ENCODE measurements around the gene MAK.
"Not testable (repeated sequence)": the region's sequence is repeated elsewhere in the genome, so short reads cannot be mapped to it uniquely, and the experiment has no call there.

The MAK gene

GRCh38 chr6:10749734-10750133, 88.6 kb downstream of the MAK start:
- Histone ChIP-seq H3K9me3 (ENCODE audit: low read depth, low read length) (no peaks in the 10 kb centered on the region), H3K36me3 (ENCODE audit: insufficient read depth, low read length) (peaks cover 51% of the 10 kb centered on the region), H3K9ac (ENCODE audit: insufficient read length) (no peak overlapping the region), H3K27ac (no peak overlapping the region), H3K4me3 (0 out of 2 replicates have a peak overlapping the region, but pooled peaks have one; percentile 99)
- no peak for DNase-seq (ENCODE audit: low read depth, low spot score)
- TF ChIP-seq POLR2AphosphoS5 (IDR thresholded peaks at IDR 0.05; ENCODE audit: borderline replicate concordance, low read depth, low read length) (no peak), FOXP2 (optimal IDR thresholded peaks at IDR 0.05; ENCODE audit: control extremely low read depth, extremely low read length, insufficient read depth) (no peak), EZH2 (IDR thresholded peaks at IDR 0.05) (no peak)

DNA sequence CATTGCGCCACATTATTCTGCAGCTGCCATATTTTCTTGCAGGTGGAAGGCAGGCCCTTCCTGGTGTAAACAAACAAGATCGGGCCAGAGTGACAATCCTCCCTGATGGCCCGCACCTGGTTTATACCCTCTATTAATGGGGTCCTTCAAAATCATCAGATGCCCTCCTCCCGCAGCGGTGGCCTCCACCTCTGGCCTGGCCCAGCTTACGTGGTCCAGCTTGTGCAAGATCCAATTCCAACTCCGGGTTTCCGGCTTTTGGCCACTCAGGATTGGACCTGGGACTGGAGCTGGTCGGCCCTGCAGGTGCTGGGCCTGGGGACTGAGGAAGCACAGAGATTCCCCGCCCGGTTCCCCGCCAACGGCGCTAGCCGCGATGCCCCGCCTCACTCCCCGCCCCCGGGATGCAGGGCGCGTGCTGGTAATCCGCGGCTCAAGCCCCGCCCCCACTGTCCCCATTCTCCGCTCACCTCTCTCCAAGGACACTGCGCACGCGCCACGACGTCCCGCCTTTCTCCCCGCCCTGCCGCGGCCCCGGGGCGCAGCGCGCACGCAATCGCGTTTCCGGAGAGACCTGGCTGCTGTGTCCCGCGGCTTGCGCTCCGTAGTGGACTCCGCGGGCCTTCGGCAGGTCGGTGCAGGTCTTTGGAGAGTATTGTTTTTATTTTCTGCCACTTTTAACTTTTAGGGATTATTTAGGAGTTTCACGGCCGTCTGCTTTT, 90.9 kb downstream of the MAK start, which contains the start of gene TMEM14B:
TMEM14B (plus strand) TSS at position 555 of the 722 bp plus-strand sequence. CDS start 1,441 bp downstream, outside the sequence.
- Histone ChIP-seq H3K4me3 (peak within 1 kb of the TSS; percentile 99), H3K9me3 (ENCODE audit: low read depth, low read length) (no peaks in the 10 kb centered on the region), H3K9ac (ENCODE audit: insufficient read length) (peak within 1 kb of the TSS; percentile 99), H3K36me3 (ENCODE audit: insufficient read depth, low read length) (peaks cover 29% of the 10 kb centered on the region), H3K27ac (peak within 1 kb of the TSS; percentile 78)
- peak; percentile 98 for TF ChIP-seq POLR2AphosphoS5 (IDR thresholded peaks at IDR 0.05; ENCODE audit: borderline replicate concordance, low read depth, low read length)
- no peak for TF ChIP-seq EZH2 (IDR thresholded peaks at IDR 0.05)
- TF ChIP-seq FOXP2 (optimal IDR thresholded peaks at IDR 0.05; ENCODE audit: control extremely low read depth, extremely low read length, insufficient read depth) = peak; percentile 84
- peak; percentile 81 for DNase-seq (ENCODE audit: low read depth, low spot score)

- Histone ChIP-seq H3K27ac (no peak overlapping the region), H3K9ac (ENCODE audit: insufficient read length) (peak overlapping the region; percentile 89), H3K9me3 (ENCODE audit: low read depth, low read length) (no peaks in the 10 kb centered on the region), H3K4me3 (peak overlapping the region; percentile 99), H3K36me3 (ENCODE audit: insufficient read depth, low read length) (peaks cover 27% of the 10 kb centered on the region)
- TF ChIP-seq EZH2 (IDR thresholded peaks at IDR 0.05) (no peak), FOXP2 (optimal IDR thresholded peaks at IDR 0.05; ENCODE audit: control extremely low read depth, extremely low read length, insufficient read depth) (no peak), POLR2AphosphoS5 (IDR thresholded peaks at IDR 0.05; ENCODE audit: borderline replicate concordance, low read depth, low read length) (no peak)
- no peak for DNase-seq (ENCODE audit: low read depth, low spot score)
These were observed 91.5 kb downstream of the MAK start for GRCh38 chr6:10746915-10747250.

GRCh38 chr6:10745116-10745515, 93.2 kb downstream of the MAK start:
- no peak overlapping the region for H3K9ac ChIP-seq (ENCODE audit: insufficient read length)
- no peak for DNase-seq (ENCODE audit: low read depth, low spot score)

DNA sequence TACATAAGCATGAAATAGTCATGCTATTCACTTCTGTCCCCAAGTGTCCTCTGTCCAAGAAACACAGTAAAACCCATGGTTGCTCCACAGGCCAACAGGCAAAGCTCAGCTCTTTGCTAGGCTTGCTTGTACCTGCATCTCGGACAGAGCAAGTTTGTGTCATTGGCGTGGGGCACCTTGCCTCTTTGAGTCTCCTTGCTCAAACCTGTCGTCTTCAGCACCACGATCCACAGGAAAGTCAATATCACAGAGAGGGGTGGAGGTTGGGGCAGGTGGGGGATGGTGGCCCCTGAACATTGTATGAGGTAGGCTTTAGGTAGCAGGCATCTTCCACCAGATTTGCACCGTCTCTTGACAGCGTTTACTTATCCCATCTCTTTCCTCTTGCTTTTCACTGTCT, 94.8 kb downstream of the MAK start:
- Histone ChIP-seq H3K4me3 (no peak overlapping the region), H3K27ac (no peak overlapping the region), H3K9me3 (ENCODE audit: low read depth, low read length) (no peaks in the 10 kb centered on the region), H3K36me3 (ENCODE audit: insufficient read depth, low read length) (no peaks in the 10 kb centered on the region), H3K9ac (ENCODE audit: insufficient read length) (no peak overlapping the region)
- DNase-seq (ENCODE audit: low read depth, low spot score) = no peak
- TF ChIP-seq EZH2 (IDR thresholded peaks at IDR 0.05) (no peak), FOXP2 (optimal IDR thresholded peaks at IDR 0.05; ENCODE audit: control extremely low read depth, extremely low read length, insufficient read depth) (no peak), POLR2AphosphoS5 (IDR thresholded peaks at IDR 0.05; ENCODE audit: borderline replicate concordance, low read depth, low read length) (no peak)

More at GRCh38 chr6:10745116-10745515, 93.2 kb downstream of the MAK start:
- Histone ChIP-seq H3K36me3 (ENCODE audit: insufficient read depth, low read length) (peaks cover 12% of the 10 kb centered on the region), H3K4me3 (no peak overlapping the region), H3K27ac (no peak overlapping the region), H3K9me3 (ENCODE audit: low read depth, low read length) (no peaks in the 10 kb centered on the region)
- TF ChIP-seq FOXP2 (optimal IDR thresholded peaks at IDR 0.05; ENCODE audit: control extremely low read depth, extremely low read length, insufficient read depth) = no peak
- TF ChIP-seq POLR2AphosphoS5 (IDR thresholded peaks at IDR 0.05; ENCODE audit: borderline replicate concordance, low read depth, low read length) = no peak
- no peak for TF ChIP-seq EZH2 (IDR thresholded peaks at IDR 0.05)

DNA sequence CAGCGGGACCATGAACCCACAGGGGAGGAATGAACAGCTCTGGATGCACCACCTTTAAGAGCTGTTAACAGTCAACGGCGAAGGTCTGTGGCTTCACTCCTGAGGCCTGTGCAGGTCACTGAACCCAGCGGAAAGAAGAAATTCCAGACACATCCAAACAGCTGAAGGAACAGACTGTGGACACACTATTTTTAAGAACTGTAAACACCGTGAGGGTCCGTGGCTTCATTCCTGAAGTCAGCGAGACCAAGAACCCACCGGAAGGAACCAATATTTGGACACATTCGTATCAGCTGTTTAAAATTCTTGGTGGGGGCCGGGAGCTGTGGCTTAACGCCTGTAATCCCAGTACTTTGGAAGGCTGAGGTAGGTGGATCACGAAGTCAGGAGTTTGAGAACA, 96.1 kb downstream of the MAK start:
- Histone ChIP-seq H3K27ac (no peak overlapping the region), H3K36me3 (ENCODE audit: insufficient read depth, low read length) (no peaks in the 10 kb centered on the region), H3K9ac (ENCODE audit: insufficient read length) (no peak overlapping the region), H3K4me3 (no peak overlapping the region), H3K9me3 (ENCODE audit: low read depth, low read length) (no peaks in the 10 kb centered on the region)
- no peak for DNase-seq (ENCODE audit: low read depth, low spot score)
- no peak for TF ChIP-seq FOXP2 (optimal IDR thresholded peaks at IDR 0.05; ENCODE audit: control extremely low read depth, extremely low read length, insufficient read depth)
- TF ChIP-seq EZH2 (IDR thresholded peaks at IDR 0.05) = no peak
- no peak for TF ChIP-seq POLR2AphosphoS5 (IDR thresholded peaks at IDR 0.05; ENCODE audit: borderline replicate concordance, low read depth, low read length)

- H3K9me3 ChIP-seq (ENCODE audit: low read depth, low read length); H3K4me3 ChIP-seq; H3K36me3 ChIP-seq (ENCODE audit: insufficient read depth, low read length); H3K9ac ChIP-seq (ENCODE audit: insufficient read length); DNase-seq (ENCODE audit: low read depth, low spot score); H3K27ac ChIP-seq: not testable (repeated sequence)
These were observed 96.7 kb downstream of the MAK start for GRCh38 chr6:10741643-10742042.

DNA sequence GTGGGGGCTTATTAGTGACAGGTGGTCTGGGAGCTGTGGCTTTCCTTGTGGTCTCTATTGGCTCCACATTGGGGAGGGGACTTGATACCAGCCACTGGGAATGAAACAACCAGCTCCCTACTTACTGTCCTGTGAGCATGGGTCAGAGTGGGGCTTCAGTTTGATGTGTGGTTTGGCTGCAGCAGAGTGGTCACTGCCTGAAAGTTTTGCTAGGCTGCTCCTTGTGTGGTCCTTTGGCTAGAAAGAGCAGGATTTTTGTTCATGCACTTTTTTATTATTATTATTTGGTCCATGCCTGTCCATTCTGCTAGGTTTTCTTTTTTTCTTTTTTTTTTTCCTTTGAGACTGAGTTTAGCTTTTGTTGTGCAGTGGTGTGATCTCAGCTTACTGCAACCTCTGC, 98.3 kb downstream of the MAK start:
- Histone ChIP-seq H3K9me3 (ENCODE audit: low read depth, low read length) (no peaks in the 10 kb centered on the region), H3K36me3 (ENCODE audit: insufficient read depth, low read length) (no peaks in the 10 kb centered on the region), H3K27ac (no peak overlapping the region), H3K4me3 (no peak overlapping the region), H3K9ac (ENCODE audit: insufficient read length) (no peak overlapping the region)
- no peak for DNase-seq (ENCODE audit: low read depth, low spot score)
- TF ChIP-seq POLR2AphosphoS5 (IDR thresholded peaks at IDR 0.05; ENCODE audit: borderline replicate concordance, low read depth, low read length) (no peak), EZH2 (IDR thresholded peaks at IDR 0.05) (no peak), FOXP2 (optimal IDR thresholded peaks at IDR 0.05; ENCODE audit: control extremely low read depth, extremely low read length, insufficient read depth) (no peak)

DNA sequence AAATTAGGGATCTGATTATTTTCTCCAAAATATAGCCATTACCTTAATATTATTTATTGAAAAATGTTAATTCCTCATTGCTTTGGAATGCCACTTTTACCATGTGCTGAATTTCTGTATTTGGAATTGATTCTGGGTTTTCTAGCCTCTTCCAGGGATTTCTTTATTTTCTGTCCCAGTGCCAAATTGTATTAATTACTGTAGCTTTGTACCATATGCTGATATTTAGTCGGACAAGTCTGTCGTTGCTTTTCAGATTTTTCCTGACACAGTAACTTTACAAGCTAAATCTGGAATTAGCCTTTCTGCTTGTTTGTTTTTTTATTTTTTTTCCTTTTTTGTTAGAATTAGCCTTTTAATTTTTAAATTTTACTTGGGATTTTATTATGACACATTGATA, 101.6 kb downstream of the MAK start:
- no peak overlapping the region for H3K9ac ChIP-seq (ENCODE audit: insufficient read length)
- TF ChIP-seq FOXP2 (optimal IDR thresholded peaks at IDR 0.05; ENCODE audit: control extremely low read depth, extremely low read length, insufficient read depth) (no peak), POLR2AphosphoS5 (IDR thresholded peaks at IDR 0.05; ENCODE audit: borderline replicate concordance, low read depth, low read length) (no peak), EZH2 (IDR thresholded peaks at IDR 0.05) (no peak)
- H3K9me3 ChIP-seq (ENCODE audit: low read depth, low read length) = no peaks in the 10 kb centered on the region
- no peak overlapping the region for H3K4me3 ChIP-seq
- H3K27ac ChIP-seq = no peak overlapping the region
- no peak for DNase-seq (ENCODE audit: low read depth, low spot score)
- no peaks in the 10 kb centered on the region; the same call in 1 of the 2 replicates for H3K36me3 ChIP-seq (ENCODE audit: insufficient read depth, low read length)
